Stimulated activated CD8-positive, alpha-beta memory T cell treated with anti-CD3 and anti-CD28 coated beads, Interleukin-12 subunit alpha, Interleukin-12 subunit beta, amount 100 ng/mL, for 4 hours (primary cell): Measurements from ENCODE around the gene PTPN4.
"Not testable (repeated sequence)": the region's sequence is repeated elsewhere in the genome, so short reads cannot be mapped to it uniquely, and the experiment has no call there.

ENCODE experiments used
- DNase-seq: peaks from one replicate; pipeline ENCODE4 v3.0.0-alpha.2; 2020; ENCODE audit warnings: low read depth

The PTPN4 gene

GRCh38 chr2:120020554-120020953 is 260.8 kb downstream of the PTPN4 start:
- no peak for DNase-seq

- DNase-seq: not testable (repeated sequence)
Observed at GRCh38 chr2:120022505-120022904, 262.8 kb downstream of the PTPN4 start.

GRCh38 chr2:120026890-120027289 is 267.2 kb downstream of the PTPN4 start:
- DNase-seq: no peak

GRCh38 chr2:120028795-120029194 is 269.1 kb downstream of the PTPN4 start:
- no peak for DNase-seq

GRCh38 chr2:120029672-120030640 is 270.2 kb downstream of the PTPN4 start:
- DNase-seq: no peak

GRCh38 chr2:120032297-120032696 is 272.6 kb downstream of the PTPN4 start:
- DNase-seq: no peak
